Measurements from ENCODE around the gene RGS3. TPM values are rescaled to one million over a fixed set of nuclear protein-coding genes. Genes with fewer than 3 reads are reported as not detected.

RGS3 gene
- total and polyA plus RNA-seq, 2 of the 13 experiments (the other 11 are each of a cell fraction or from before 2014, with no cell fraction given) = 17.1 to 28.8 TPM

- H3K27ac ChIP-seq (ENCODE audit: extremely low read length, insufficient read depth, low read length) = no peak overlapping the region
- H2AFZ ChIP-seq (ENCODE audit: low read length) = no peak overlapping the region
- H3K79me2 ChIP-seq (ENCODE audit: insufficient read depth, low read length) = no peaks in the 10 kb centered on the region
- ATAC-seq (no peak), FAIRE-seq (no peak), DNase-seq (ENCODE audit: low spot score) (no peak)
- no TSS peak for BruUV-seq (replicated peaks)
- no peaks in the 10 kb centered on the region for H3K4me1 ChIP-seq (ENCODE audit: insufficient read depth, low read length)
- peaks cover 40 to 82% of the 10 kb centered on the region in 2 experiments for H3K36me3 ChIP-seq (replicated peaks in 1 of 2; ENCODE audit: control insufficient read depth in 1 of 2, insufficient read depth in 2 of 2, low read length in 2 of 2)
- no peaks in the 10 kb centered on the region for H3K9me3 ChIP-seq (ENCODE audit: low read length)
- intact Hi-C loops (cut with micrococcal nuclease; ENCODE audit: unreplicated experiment) (no loop called here), in situ Hi-C loops (cut with HindIII; ENCODE audit: extremely low pct_ligation_motif_present, low pct_unique_long_range_greater_than_20kb) (no loop called here)
- no peak overlapping the region for H3K9ac ChIP-seq (ENCODE audit: insufficient read depth, low read depth, low read length)
- H3K4me3 ChIP-seq (replicated peaks in 1 of 3; ENCODE audit: insufficient read depth in 1 of 3, low read depth in 2 of 3, low read length in 3 of 3) = no peak overlapping the region
- POLR2A ChIA-PET = no interaction called here
- no peaks in the 10 kb centered on the region for H3K27me3 ChIP-seq (ENCODE audit: control insufficient read depth in 1 of 2, insufficient read depth in 2 of 2, low read length in 2 of 2)
- no peaks in the 10 kb centered on the region for H4K20me1 ChIP-seq (ENCODE audit: insufficient read depth, low read length)
- no peak overlapping the region for H3K4me2 ChIP-seq (ENCODE audit: low read depth, low read length)
- CTCF ChIA-PET (ENCODE audit: low intra/inter-chr PET ratio, low total read pairs) = no interaction called here
- WGBS (ENCODE audit: low lambda C conversion rate) = 100% methylated on average over 6 of the region's 14 CpGs
- TF ChIP-seq ZNF570 (CRISPR knock-in tag; IDR thresholded peaks at IDR 0.05; ENCODE audit: borderline replicate concordance) (no peak), HMGXB3 (CRISPR knock-in tag; IDR thresholded peaks at IDR 0.05; ENCODE audit: borderline replicate concordance) (no peak), ZNF749 (CRISPR knock-in tag; IDR thresholded peaks at IDR 0.05; ENCODE audit: borderline replicate concordance) (no peak), HNF4A (CRISPR knock-in tag; IDR thresholded peaks at IDR 0.05) (no peak), ZNF431 (CRISPR knock-in tag; IDR thresholded peaks at IDR 0.05; ENCODE audit: borderline replicate concordance, low read depth) (no peak), ZFP36L1 (CRISPR knock-in tag; IDR thresholded peaks at IDR 0.05) (no peak), CEBPZ (IDR thresholded peaks at IDR 0.05; ENCODE audit: low read length) (no peak), ATF5 (CRISPR knock-in tag; IDR thresholded peaks at IDR 0.05; ENCODE audit: low read depth) (no peak), NBN (conservative IDR thresholded peaks at IDR 0.05) (no peak), MZF1 (CRISPR knock-in tag; IDR thresholded peaks at IDR 0.05; ENCODE audit: borderline replicate concordance) (no peak), ZNF3 (CRISPR knock-in tag; IDR thresholded peaks at IDR 0.05) (no peak), HOXA9 (CRISPR knock-in tag; IDR thresholded peaks at IDR 0.05; ENCODE audit: borderline replicate concordance) (no peak), ZNF761 (CRISPR knock-in tag; conservative IDR thresholded peaks at IDR 0.05) (no peak), SP1 (IDR thresholded peaks at IDR 0.05) (no peak), SP1 (CRISPR knock-in tag; IDR thresholded peaks at IDR 0.05) (no peak), SMAD1 (CRISPR knock-in tag; IDR thresholded peaks at IDR 0.05; ENCODE audit: borderline replicate concordance, low read depth) (no peak)
Measured at GRCh38 chr9:113538701-113539430, 75.3 kb downstream of the RGS3 start.
